Endothelial cell of umbilical vein (primary cell): ENCODE data around the gene PHOSPHO1. TPM values are rescaled to one million over a fixed set of nuclear protein-coding genes. Genes with fewer than 3 reads are reported as not detected.

ENCODE experiments used
- BruUV-seq: library from RNA; stranded (reverse); fragments of 400-500 nt; replicated peaks from 2 replicates; lab custom pipeline; 2021; lab: Mats Ljungman, UMichigan
- CTCF ChIA-PET: fragments of 300-600, 350-600 bp; sonication (Branson Sonifier 250); formaldehyde crosslinking; loops from one replicate; lab custom pipeline; 2021; ENCODE audit warnings: antibody characterized with exemption, inconsistent platforms; lab: Charles Lee
- POLR2A ChIA-PET: fragments of 300-600, 350-600 bp; sonication (Branson Sonifier 250); formaldehyde crosslinking; loops from one replicate; lab custom pipeline; 2021; ENCODE audit warnings: antibody characterized with exemption, inconsistent platforms; lab: Charles Lee
- DNase-seq: peaks from one replicate; pipeline ENCODE4 v3.0.0-alpha.2; 2011; ENCODE audit warnings: low read depth, low spot score
- FAIRE-seq: peaks from 2 replicates; lab custom pipeline; 2011; peaks lifted over from hg19 to GRCh38; lab: Jason Lieb, UNC
- H2AFZ ChIP-seq: 2 replicates; pipeline ENCODE4 v1.6.0; 2012; ENCODE audit warnings: low read depth, low read length, control low read depth, inconsistent platforms
- H3K27ac ChIP-seq: 2 replicates; pipeline ENCODE4 v1.5.1; 2011; ENCODE audit warnings: low read depth, mild to moderate bottlenecking, control low read depth, low read length, moderate library complexity; ENCODE audit not compliant: insufficient read depth
- H3K27me3 ChIP-seq, 2 experiments: 2 replicates each; pipeline versions ENCODE4 v1.6.0 to v1.6.1; 2011; ENCODE audit warnings: low read length in 2 of 2, mixed read lengths in 1 of 2; ENCODE audit not compliant: control insufficient read depth in 2 of 2, insufficient read depth in 2 of 2
- H3K36me3 ChIP-seq, 2 experiments: 2 replicates in 1 of 2; 3 replicates in 1 of 2; pipeline ENCODE4 v1.5.1; 2011; ENCODE audit warnings: low read length in 2 of 2, mild to moderate bottlenecking in 1 of 2, moderate library complexity in 1 of 2; ENCODE audit not compliant: control insufficient read depth in 2 of 2, insufficient read depth in 2 of 2; ENCODE audit errors: extremely low read depth in 1 of 2
- H3K4me1 ChIP-seq: 3 replicates; pipeline ENCODE4 v1.5.1; 2011; ENCODE audit warnings: mild to moderate bottlenecking, low read length; ENCODE audit not compliant: control insufficient read depth, insufficient read depth; ENCODE audit errors: extremely low read depth
- H3K4me2 ChIP-seq: 2 replicates; pipeline ENCODE4 v1.6.1; 2011; ENCODE audit warnings: low read length, control low read depth, mixed read lengths; ENCODE audit not compliant: insufficient read depth
- H3K4me3 ChIP-seq, 3 experiments: fragments of 200-600 bp in 1 of 3; sonication (generic), shearing (Covaris generic) in 1 of 3; replicated peaks in 1 of 3; 2 replicates each; pipeline ENCODE4 v1.5.1; 2011 to 2016; ENCODE audit warnings: control low read depth in 3 of 3, low read length in 3 of 3, mild to moderate bottlenecking in 2 of 3, inconsistent platforms in 1 of 3, low read depth in 1 of 3, moderate library complexity in 1 of 3; ENCODE audit not compliant: insufficient read depth in 1 of 3
- H3K79me2 ChIP-seq: 2 replicates; pipeline ENCODE4 v1.6.0; 2012; ENCODE audit warnings: low read length, inconsistent platforms; ENCODE audit not compliant: control insufficient read depth, insufficient read depth
- H3K9ac ChIP-seq: replicated peaks from 2 replicates; pipeline ENCODE3; 2011; ENCODE audit warnings: low read length, control low read depth; ENCODE audit not compliant: insufficient read depth; ENCODE audit errors: extremely low read depth
- H3K9me1 ChIP-seq: replicated peaks from 3 replicates; pipeline ENCODE4 v1.6.0; 2011; ENCODE audit warnings: mild to moderate bottlenecking, low read length; ENCODE audit not compliant: control insufficient read depth, insufficient read depth; ENCODE audit errors: extremely low read depth
- H3K9me3 ChIP-seq: replicated peaks from 2 replicates; pipeline ENCODE4 v1.5.1; 2012; ENCODE audit warnings: low read length, inconsistent platforms; ENCODE audit not compliant: control insufficient read depth, insufficient read depth
- H4K20me1 ChIP-seq: replicated peaks from 2 replicates; pipeline ENCODE3; 2011; ENCODE audit warnings: mild to moderate bottlenecking, low read length; ENCODE audit not compliant: control insufficient read depth, insufficient read depth; ENCODE audit errors: extremely low read depth
- EZH2 ChIP-seq: IDR thresholded peaks from 2 replicates; pipeline ENCODE4 v1.6.1; 2012; ENCODE audit warnings: borderline replicate concordance, low read depth, mild to moderate bottlenecking, moderate library complexity, low read length, inconsistent platforms; ENCODE audit not compliant: severe bottlenecking
- FOS ChIP-seq: IDR thresholded peaks from 2 replicates; pipeline ENCODE4 v1.6.1; 2011; ENCODE audit warnings: mild to moderate bottlenecking, low read length, moderate library complexity, borderline replicate concordance; ENCODE audit not compliant: insufficient read depth
- GATA2 ChIP-seq: IDR thresholded peaks from 2 replicates; pipeline ENCODE4 v1.7.0; 2011; ENCODE audit warnings: low read depth, mild to moderate bottlenecking, moderate library complexity, mixed read lengths, low read length; ENCODE audit not compliant: insufficient read length, insufficient read depth
- JUN ChIP-seq: IDR thresholded peaks from 2 replicates; pipeline ENCODE4 v1.6.1; 2011; ENCODE audit warnings: borderline replicate concordance, low read depth; ENCODE audit not compliant: insufficient read length, insufficient read depth
- MYC ChIP-seq: IDR thresholded peaks from one replicate; pipeline ENCODE4 v1.6.1; 2011; ENCODE audit warnings: mild to moderate bottlenecking, low read depth, low read length
- dilution Hi-C: fragments of 300-500 bp; cut with MboI; formaldehyde crosslinking; loops from one replicate; pipeline ENCODE4 v1.15.0; 2019; ENCODE audit warnings: low sequenced_read_pairs; ENCODE audit not compliant: extremely low pct_ligation_motif_present
- intact Hi-C: fragments of 100-400 bp; cut with micrococcal nuclease; formaldehyde crosslinking; loops from one replicate; pipeline ENCODE4 v1.10.0; 2022
- polyA plus RNA-seq, 4 experiments: library from polyadenylated mRNA; depleted of rRNA in 3 of 4; stranded (reverse) in 3 of 4; unstranded in 1 of 4; fragments of >200 nt; gene quantifications; 2 replicates each; pipeline versions ENCODE4 v1.2.1 to v1.2.3, GENCODE V29; 2011 to 2012; ENCODE audit warnings: missing spikeins in 1 of 4
- total RNA-seq: library from RNA; stranded (reverse); gene quantifications from 2 replicates; pipeline ENCODE4 v1.2.3, GENCODE V29; 2021
- TF ChIP-seq, protein P1 (sequence below), 2 donors: IDR thresholded peaks; 1 replicate in 1 of 2; 2 replicates in 1 of 2; pipeline ENCODE4 v1.5.1; 2011; ENCODE audit warnings: low read length in 2 of 2, mild to moderate bottlenecking in 2 of 2, moderate library complexity in 2 of 2, control low read depth in 1 of 2, inconsistent platforms in 1 of 2, low read depth in 1 of 2; ENCODE audit not compliant: insufficient read depth in 1 of 2; ENCODE audit errors: extremely low read depth in 1 of 2

Gene PHOSPHO1
- total and polyA plus RNA-seq, 2 donors (not counting 3 experiments of a cell fraction or from before 2014, with no cell fraction given), result 0.23 TPM; not detected in 1

GRCh38 chr17:49260817-49261291 is 30.3 kb upstream of the PHOSPHO1 start:
- FAIRE-seq (no peak), DNase-seq (no peak)
- no peaks in the 10 kb centered on the region for H3K9me3 ChIP-seq
- POLR2A ChIA-PET, result interaction anchor here (0.6 kb wide), 1 partner anchor 568 kb away, joined by 4 read pairs; no protein-coding TSS in a partner anchor
- peak overlapping the region; percentile 91 for H2AFZ ChIP-seq
- no peaks in the 10 kb centered on the region for H3K79me2 ChIP-seq
- peak overlapping the region; percentile 85 for H3K9ac ChIP-seq
- H3K27me3 ChIP-seq, result no peaks in the 10 kb centered on the region
- dilution Hi-C loops (no loop called here), intact Hi-C loops (loop anchor here (1.0 to 2.0 kb wide), 2 partner anchors 30 to 69 kb away; partner anchors contain the start of gene PHOSPHO1)
- H4K20me1 ChIP-seq, result no peaks in the 10 kb centered on the region
- TF ChIP-seq MYC (no peak), FOS (peak; percentile 81), EZH2 (no peak), JUN (peak; percentile 52), GATA2 (peak; percentile 22)
- TF ChIP-seq, protein P1, sequence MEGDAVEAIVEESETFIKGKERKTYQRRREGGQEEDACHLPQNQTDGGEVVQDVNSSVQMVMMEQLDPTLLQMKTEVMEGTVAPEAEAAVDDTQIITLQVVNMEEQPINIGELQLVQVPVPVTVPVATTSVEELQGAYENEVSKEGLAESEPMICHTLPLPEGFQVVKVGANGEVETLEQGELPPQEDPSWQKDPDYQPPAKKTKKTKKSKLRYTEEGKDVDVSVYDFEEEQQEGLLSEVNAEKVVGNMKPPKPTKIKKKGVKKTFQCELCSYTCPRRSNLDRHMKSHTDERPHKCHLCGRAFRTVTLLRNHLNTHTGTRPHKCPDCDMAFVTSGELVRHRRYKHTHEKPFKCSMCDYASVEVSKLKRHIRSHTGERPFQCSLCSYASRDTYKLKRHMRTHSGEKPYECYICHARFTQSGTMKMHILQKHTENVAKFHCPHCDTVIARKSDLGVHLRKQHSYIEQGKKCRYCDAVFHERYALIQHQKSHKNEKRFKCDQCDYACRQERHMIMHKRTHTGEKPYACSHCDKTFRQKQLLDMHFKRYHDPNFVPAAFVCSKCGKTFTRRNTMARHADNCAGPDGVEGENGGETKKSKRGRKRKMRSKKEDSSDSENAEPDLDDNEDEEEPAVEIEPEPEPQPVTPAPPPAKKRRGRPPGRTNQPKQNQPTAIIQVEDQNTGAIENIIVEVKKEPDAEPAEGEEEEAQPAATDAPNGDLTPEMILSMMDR (IDR thresholded peaks at IDR 0.05; ENCODE audit: extremely low read depth in 1 of 2, insufficient read depth in 1 of 2, low read depth in 1 of 2, low read length in 2 of 2), result no peak
- H3K4me3 ChIP-seq, result peak overlapping the region; percentile 43 to 51 (median 51)
- peak overlapping the region; percentile 85 for H3K27ac ChIP-seq
- no TSS peak for BruUV-seq
- H3K9me1 ChIP-seq, result no peaks in the 10 kb centered on the region
- CTCF ChIA-PET, result interaction anchor here (1.0 to 2.2 kb wide), 4 partner anchors 30 to 81 kb away, joined by 3 to 12 read pairs (median 6); no protein-coding TSS in a partner anchor
- no peaks in the 10 kb centered on the region for H3K36me3 ChIP-seq
- H3K4me1 ChIP-seq, result peaks cover 14% of the 10 kb centered on the region
- peak overlapping the region; percentile 83 for H3K4me2 ChIP-seq
